Mesendoderm (in vitro differentiated cells): Measurements from ENCODE around the gene PER1.
A peak's percentile ranks its signal among the peaks of the same experiment; 100 is the strongest.

Experiments
- DNase-seq: peaks from one replicate; pipeline ENCODE4 v3.0.0; 2013
- H2AK5ac ChIP-seq: 2 replicates; pipeline ENCODE4 v1.6.1; 2013; ENCODE audit warnings: low read length, inconsistent platforms
- H2BK120ac ChIP-seq: 2 replicates; pipeline ENCODE4 v1.6.1; 2013; ENCODE audit warnings: low read depth, mild to moderate bottlenecking, low read length, moderate library complexity, mixed read lengths
- H2BK15ac ChIP-seq: replicated peaks from 2 replicates; pipeline ENCODE4 v1.6.1; 2013; ENCODE audit warnings: low read depth, mild to moderate bottlenecking, moderate library complexity
- H2BK5ac ChIP-seq: 2 replicates; pipeline ENCODE4 v1.6.1; 2013; ENCODE audit warnings: low read length, inconsistent platforms
- H3K18ac ChIP-seq: 2 replicates; pipeline ENCODE4 v1.6.1; 2013; ENCODE audit warnings: mild to moderate bottlenecking, low read length, mixed read lengths
- H3K23ac ChIP-seq: one replicate; pipeline ENCODE4 v1.6.1; 2013; ENCODE audit warnings: low read length
- H3K27ac ChIP-seq: 2 replicates; pipeline ENCODE4 v1.5.1; 2013; ENCODE audit warnings: low read depth, mild to moderate bottlenecking, inconsistent platforms, low read length, moderate library complexity
- H3K27me3 ChIP-seq: 2 replicates; pipeline ENCODE4 v1.6.1; 2013; ENCODE audit warnings: low read length, control low read depth, mild to moderate bottlenecking, inconsistent platforms; ENCODE audit not compliant: insufficient read depth, poor library complexity
- H3K36me3 ChIP-seq: 2 replicates; pipeline ENCODE4 v1.6.1; 2013; ENCODE audit warnings: low read length, inconsistent platforms; ENCODE audit not compliant: control insufficient read depth, insufficient read depth
- H3K4ac ChIP-seq: one replicate; pipeline ENCODE4 v1.6.1; 2013; ENCODE audit warnings: low read depth, mild to moderate bottlenecking, low read length, moderate library complexity
- H3K4me1 ChIP-seq: 2 replicates; pipeline ENCODE4 v1.6.1; 2013; ENCODE audit warnings: low read depth, low read length, inconsistent platforms; ENCODE audit not compliant: control insufficient read depth
- H3K4me2 ChIP-seq: 2 replicates; pipeline ENCODE4 v1.6.1; 2013; ENCODE audit warnings: low read length
- H3K4me3 ChIP-seq: 2 replicates; pipeline ENCODE4 v1.5.1; 2013; ENCODE audit warnings: mild to moderate bottlenecking, low read length
- H3K56ac ChIP-seq: one replicate; pipeline ENCODE4 v1.6.1; 2013; ENCODE audit warnings: low read length
- H3K79me1 ChIP-seq: 2 replicates; pipeline ENCODE4 v1.6.1; 2013; ENCODE audit warnings: low read length, inconsistent platforms
- H3K79me2 ChIP-seq: 2 replicates; pipeline ENCODE4 v1.6.1; 2013; ENCODE audit warnings: mild to moderate bottlenecking, low read length; ENCODE audit not compliant: control insufficient read depth, insufficient read depth
- H3K9ac ChIP-seq: 2 replicates; pipeline ENCODE4 v1.6.1; 2013; ENCODE audit warnings: low read length, inconsistent platforms
- H4K5ac ChIP-seq: one replicate; pipeline ENCODE4 v1.6.1; 2013; ENCODE audit warnings: low read length
- H4K8ac ChIP-seq: one replicate; pipeline ENCODE4 v1.6.1; 2013; ENCODE audit warnings: low read depth, mild to moderate bottlenecking, control low read depth, low read length, moderate library complexity
- WGBS: extraction: QIAGEN DNeasy Blood & Tissue Kit; methylation state at CpG from one replicate; pipeline ENCODE4 v1.1.7; 2013; ENCODE audit warnings: low lambda C conversion rate, missing lambda C conversion rate; ENCODE audit not compliant: insufficient coverage; ENCODE audit errors: extremely low coverage; 5-methylcytosine and 5-hydroxymethylcytosine counted together

Gene PER1

GRCh38 chr17:8155231-8155995 is 3.2 kb upstream of the PER1 start:
- H3K27me3 ChIP-seq = no peaks in the 10 kb centered on the region
- peaks cover 18% of the 10 kb centered on the region for H3K4me1 ChIP-seq
- no peak overlapping the region for H3K23ac ChIP-seq
- H3K56ac ChIP-seq = peak overlapping the region; percentile 88
- H3K79me1 ChIP-seq = peaks cover 8% of the 10 kb centered on the region
- H3K27ac ChIP-seq = no peak overlapping the region
- H2AK5ac ChIP-seq = peak overlapping the region; percentile 52
- H3K79me2 ChIP-seq = peaks cover 2% of the 10 kb centered on the region
- no peak overlapping the region for H4K5ac ChIP-seq
- no peak overlapping the region for H3K18ac ChIP-seq
- no CpG with 5 or more reads among the region's 14 CpGs for WGBS
- DNase-seq = no peak
- peak overlapping the region; percentile 82 for H3K9ac ChIP-seq
- no peak overlapping the region for H2BK5ac ChIP-seq
- no peak overlapping the region for H2BK15ac ChIP-seq
- peak overlapping the region; percentile 83 for H3K4me3 ChIP-seq
- H3K4me2 ChIP-seq = peak overlapping the region; percentile 97
- H3K36me3 ChIP-seq = no peaks in the 10 kb centered on the region
- no peak overlapping the region for H3K4ac ChIP-seq
- no peak overlapping the region for H4K8ac ChIP-seq
- H2BK120ac ChIP-seq = no peak overlapping the region

- Histone ChIP-seq H3K18ac (no peak overlapping the region), H3K4ac (no peak overlapping the region), H4K5ac (no peak overlapping the region), H3K79me2 (peaks cover 2% of the 10 kb centered on the region), H3K23ac (no peak overlapping the region), H2BK15ac (no peak overlapping the region), H2BK5ac (peak overlapping the region; percentile 72), H3K4me2 (peak overlapping the region; percentile 59), H3K36me3 (peaks cover under 1% of the 10 kb centered on the region), H3K27me3 (no peaks in the 10 kb centered on the region), H3K4me1 (peaks cover 18% of the 10 kb centered on the region), H3K79me1 (peaks cover 12% of the 10 kb centered on the region), H3K27ac (peak overlapping the region; percentile 3), H2BK120ac (no peak overlapping the region), H2AK5ac (no peak overlapping the region), H3K56ac (peak overlapping the region; percentile 83), H3K4me3 (no peak overlapping the region), H3K9ac (peak overlapping the region; percentile 66), H4K8ac (no peak overlapping the region)
- no peak for DNase-seq
- WGBS = no CpG with 5 or more reads among the region's 11 CpGs
Observed at GRCh38 chr17:8154608-8155155, 2.5 kb upstream of the PER1 start.

GRCh38 chr17:8153957-8154607 is 1.9 kb upstream of the PER1 start:
- Histone ChIP-seq H3K9ac (peak overlapping the region; percentile 66), H3K79me2 (peaks cover 2% of the 10 kb centered on the region), H3K27ac (peak overlapping the region; percentile 3), H3K4me1 (peaks cover 18% of the 10 kb centered on the region), H4K8ac (no peak overlapping the region), H2BK5ac (peak overlapping the region; percentile 72), H2BK120ac (no peak overlapping the region), H2AK5ac (no peak overlapping the region), H3K4me2 (peak overlapping the region; percentile 60), H3K36me3 (peaks cover 2% of the 10 kb centered on the region), H3K27me3 (no peaks in the 10 kb centered on the region), H3K23ac (no peak overlapping the region), H3K79me1 (peaks cover 12% of the 10 kb centered on the region), H3K4me3 (no peak overlapping the region), H3K56ac (peak overlapping the region; percentile 83), H4K5ac (no peak overlapping the region), H3K18ac (no peak overlapping the region), H3K4ac (no peak overlapping the region), H2BK15ac (no peak overlapping the region)
- peak; percentile 98 for DNase-seq
- no CpG with 5 or more reads among the region's 22 CpGs for WGBS

- Histone ChIP-seq H4K8ac (no peak overlapping the region), H3K4ac (no peak overlapping the region), H2BK120ac (no peak overlapping the region), H4K5ac (no peak overlapping the region), H3K4me2 (no peak overlapping the region), H2BK5ac (no peak overlapping the region), H3K27me3 (no peaks in the 10 kb centered on the region), H3K4me3 (no peak overlapping the region), H3K79me1 (peaks cover 12% of the 10 kb centered on the region), H3K79me2 (peaks cover 2% of the 10 kb centered on the region), H3K9ac (no peak overlapping the region), H2AK5ac (no peak overlapping the region), H3K56ac (peak overlapping the region; percentile 4), H3K23ac (no peak overlapping the region), H3K4me1 (peaks cover 18% of the 10 kb centered on the region), H3K27ac (no peak overlapping the region), H3K36me3 (peaks cover 2% of the 10 kb centered on the region), H2BK15ac (no peak overlapping the region), H3K18ac (no peak overlapping the region)
- WGBS = no CpG with 5 or more reads among the region's 13 CpGs
- peak; percentile 72 for DNase-seq
Observed at GRCh38 chr17:8153525-8153956, 1.3 kb upstream of the PER1 start.

- H4K5ac ChIP-seq = no peak overlapping the region
- H3K23ac ChIP-seq = no peak overlapping the region
- no peak overlapping the region for H2AK5ac ChIP-seq
- H2BK5ac ChIP-seq = no peak overlapping the region
- no peaks in the 10 kb centered on the region for H3K27me3 ChIP-seq
- H3K18ac ChIP-seq = no peak overlapping the region
- H2BK120ac ChIP-seq = no peak overlapping the region
- H3K4me2 ChIP-seq = no peak overlapping the region
- H3K9ac ChIP-seq = peak overlapping the region; percentile 40
- WGBS = no CpG with 5 or more reads among the region's 7 CpGs
- no peak overlapping the region for H2BK15ac ChIP-seq
- H3K4ac ChIP-seq = no peak overlapping the region
- H3K4me1 ChIP-seq = peaks cover 18% of the 10 kb centered on the region
- no peak overlapping the region for H3K4me3 ChIP-seq
- peaks cover 2% of the 10 kb centered on the region for H3K36me3 ChIP-seq
- H3K79me2 ChIP-seq = peaks cover 2% of the 10 kb centered on the region
- no peak overlapping the region for H3K27ac ChIP-seq
- H3K56ac ChIP-seq = peak overlapping the region; percentile 44
- peaks cover 12% of the 10 kb centered on the region for H3K79me1 ChIP-seq
- no peak for DNase-seq
- no peak overlapping the region for H4K8ac ChIP-seq
Observed at GRCh38 chr17:8153031-8153451, 837 bp upstream of the PER1 start.
